Panc1 (cell line): ENCODE measurements around the gene TMEM87A.

Experiments used
- CTCF ChIP-seq: fragments of 450-650 bp; IDR thresholded peaks from 2 replicates; pipeline ENCODE4 v1.5.1; 2017; ENCODE audit warnings: mild to moderate bottlenecking
- SIN3A ChIP-seq: IDR thresholded peaks from 2 replicates; pipeline ENCODE4 v1.6.1; 2012; ENCODE audit warnings: low read depth, mild to moderate bottlenecking, low read length, moderate library complexity, borderline replicate concordance; ENCODE audit not compliant: insufficient read depth

GRCh38 chr15:42276762-42277161, 3.5 kb upstream of the TMEM87A start:
- TF ChIP-seq CTCF (no peak), SIN3A (no peak)
